Suprapubic skin (tissue), 4 donors: ENCODE results near the gene SRGAP1.

Source experiments
- CTCF ChIP-seq, 2 donors: fragments of 200-600 bp in 1 of 2; fragments of 450-650 bp in 1 of 2; sonication (generic) in 1 of 2; IDR thresholded peaks; one replicate each; pipeline ENCODE4 v1.5.1; 2016 to 2019; ENCODE audit warnings: antibody characterized with exemption in 2 of 2, mild to moderate bottlenecking in 1 of 2, moderate library complexity in 1 of 2
- EP300 ChIP-seq: sonication (generic); formaldehyde crosslinking; IDR thresholded peaks from one replicate; pipeline ENCODE4 v1.6.1; 2017; ENCODE audit warnings: antibody characterized with exemption
- POLR2A ChIP-seq, 2 donors: fragments of 450-650 bp; IDR thresholded peaks; one replicate each; pipeline ENCODE4 v1.6.1; 2017; ENCODE audit warnings: antibody characterized with exemption in 2 of 2, mild to moderate bottlenecking in 2 of 2, moderate library complexity in 2 of 2
- POLR2AphosphoS5 ChIP-seq, 3 donors: sonication (generic); formaldehyde crosslinking; IDR thresholded peaks; one replicate each; pipeline ENCODE4 v1.6.1; 2017; ENCODE audit warnings: antibody characterized with exemption in 3 of 3

GRCh38 chr12:63808631-63809030, 35.9 kb upstream of the SRGAP1 start:
- TF ChIP-seq POLR2A (IDR thresholded peaks at IDR 0.05) (no peak), CTCF (IDR thresholded peaks at IDR 0.05) (no peak), POLR2AphosphoS5 (IDR thresholded peaks at IDR 0.05) (no peak), EP300 (no peak)
